ENCODE data around the gene SLC34A1.

Gene SLC34A1

GRCh38 chr5:177389241-177390169 is 5.3 kb downstream of the SLC34A1 start:
- peak in 4 of 5 donors; percentile 25 to 79 (median 38) for DNase-seq

DNA sequence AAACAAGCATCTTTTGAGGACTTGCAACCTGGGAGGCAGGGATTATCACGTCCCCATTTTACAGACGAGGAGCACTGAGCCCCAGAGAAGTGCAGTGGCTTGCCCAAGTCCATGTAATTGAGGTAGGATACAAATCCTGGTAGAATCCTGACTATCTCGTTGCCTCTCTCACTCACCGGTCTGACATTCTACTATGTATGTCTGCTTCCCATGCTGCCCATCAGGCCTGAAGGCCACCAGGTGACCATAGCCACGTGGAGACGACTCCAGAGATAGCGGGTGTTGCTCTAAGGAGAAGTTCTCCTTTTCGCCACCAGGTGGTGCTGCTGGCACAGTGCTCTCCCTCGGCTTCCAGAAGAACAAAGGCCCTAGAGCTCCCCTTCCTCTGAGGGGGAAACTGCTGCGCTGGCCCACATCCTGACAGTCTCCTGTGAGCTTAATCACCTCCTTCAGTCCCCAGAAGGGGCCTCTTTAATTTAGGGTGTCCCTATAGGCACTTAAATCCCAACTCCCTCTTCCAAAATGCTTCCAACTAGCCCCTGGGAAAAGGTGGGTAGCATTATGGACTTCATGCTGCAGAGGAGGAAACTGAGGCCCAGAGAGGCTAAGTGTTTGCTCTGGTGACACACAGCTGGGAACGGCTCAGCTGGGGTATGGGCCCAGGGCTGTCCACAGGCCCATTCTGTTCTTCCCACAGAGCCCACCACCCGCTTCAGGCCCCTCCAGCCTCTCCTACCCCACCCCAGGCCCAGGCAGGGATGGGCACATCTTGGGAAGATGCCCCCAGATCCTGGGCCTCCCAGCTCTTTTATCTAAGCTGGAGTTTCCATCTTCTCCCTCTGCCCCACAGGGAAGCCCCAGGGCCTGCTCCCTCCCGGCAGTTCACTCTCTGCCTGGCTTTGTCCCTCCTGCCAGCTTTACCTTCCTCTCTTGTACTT is 6.4 kb downstream of the SLC34A1 start:
- peak; percentile 64 to 87 (median 79) for DNase-seq

- DNase-seq, result no peak
These were observed 8.5 kb downstream of the SLC34A1 start for GRCh38 chr5:177392765-177393164.

GRCh38 chr5:177393206-177393765 is 9.1 kb downstream of the SLC34A1 start:
- no peak for DNase-seq

DNA sequence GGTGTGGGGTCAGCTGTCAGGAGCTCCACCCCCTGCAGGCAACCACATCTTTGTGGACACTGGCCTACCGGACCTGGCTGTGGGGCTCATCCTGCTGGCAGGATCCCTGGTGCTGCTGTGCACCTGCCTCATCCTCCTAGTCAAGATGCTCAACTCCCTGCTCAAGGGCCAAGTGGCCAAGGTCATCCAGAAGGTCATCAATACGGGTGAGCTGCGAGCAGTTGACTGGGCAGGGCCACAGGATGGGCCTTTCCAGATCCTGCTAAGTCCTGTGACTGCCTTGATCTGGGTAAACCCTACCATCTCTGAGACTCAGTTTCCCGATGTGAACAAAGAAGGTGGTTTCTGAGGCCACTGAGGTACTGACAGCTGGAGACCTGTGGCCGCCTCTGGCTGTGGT is 9.8 kb downstream of the SLC34A1 start:
- DNase-seq, result no peak

- no peak for DNase-seq
These were observed 11.8 kb downstream of the SLC34A1 start for GRCh38 chr5:177396078-177396477.

DNA sequence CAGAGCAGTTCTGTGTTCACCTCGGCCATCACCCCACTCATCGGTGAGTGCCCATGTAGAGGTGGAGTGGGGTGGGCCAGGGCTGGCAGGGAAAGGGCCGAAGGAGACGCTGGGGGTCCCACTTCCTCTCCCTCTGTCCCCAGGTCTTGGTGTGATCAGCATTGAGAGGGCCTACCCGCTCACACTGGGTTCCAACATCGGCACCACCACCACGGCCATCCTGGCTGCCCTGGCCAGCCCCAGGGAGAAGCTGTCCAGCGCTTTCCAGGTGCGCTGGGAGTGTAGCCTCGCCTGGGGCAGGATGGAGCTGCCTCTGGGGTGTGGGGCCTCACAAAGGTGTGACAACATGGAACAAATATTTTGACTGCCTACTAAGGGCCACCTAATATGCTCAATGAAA is 12.6 kb downstream of the SLC34A1 start:
- no peak for DNase-seq

DNA sequence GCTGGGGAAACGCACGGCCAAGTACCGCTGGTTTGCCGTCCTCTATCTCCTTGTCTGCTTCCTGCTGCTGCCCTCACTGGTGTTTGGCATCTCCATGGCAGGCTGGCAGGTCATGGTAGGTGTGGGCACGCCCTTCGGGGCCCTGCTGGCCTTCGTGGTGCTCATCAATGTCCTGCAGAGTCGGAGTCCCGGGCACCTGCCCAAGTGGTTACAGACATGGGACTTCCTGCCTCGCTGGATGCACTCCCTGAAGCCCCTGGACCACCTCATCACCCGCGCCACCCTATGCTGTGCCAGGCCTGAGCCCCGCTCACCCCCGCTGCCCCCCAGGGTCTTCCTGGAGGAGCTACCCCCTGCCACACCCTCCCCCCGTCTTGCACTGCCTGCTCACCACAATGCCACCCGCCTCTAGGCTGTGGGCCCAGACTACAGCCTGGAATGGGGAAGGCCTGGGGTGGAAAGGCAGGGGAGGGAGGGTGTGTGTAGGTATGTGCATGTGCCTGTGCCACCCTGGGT is 13.7 kb downstream of the SLC34A1 start:
- DNase-seq, result no peak

DNA sequence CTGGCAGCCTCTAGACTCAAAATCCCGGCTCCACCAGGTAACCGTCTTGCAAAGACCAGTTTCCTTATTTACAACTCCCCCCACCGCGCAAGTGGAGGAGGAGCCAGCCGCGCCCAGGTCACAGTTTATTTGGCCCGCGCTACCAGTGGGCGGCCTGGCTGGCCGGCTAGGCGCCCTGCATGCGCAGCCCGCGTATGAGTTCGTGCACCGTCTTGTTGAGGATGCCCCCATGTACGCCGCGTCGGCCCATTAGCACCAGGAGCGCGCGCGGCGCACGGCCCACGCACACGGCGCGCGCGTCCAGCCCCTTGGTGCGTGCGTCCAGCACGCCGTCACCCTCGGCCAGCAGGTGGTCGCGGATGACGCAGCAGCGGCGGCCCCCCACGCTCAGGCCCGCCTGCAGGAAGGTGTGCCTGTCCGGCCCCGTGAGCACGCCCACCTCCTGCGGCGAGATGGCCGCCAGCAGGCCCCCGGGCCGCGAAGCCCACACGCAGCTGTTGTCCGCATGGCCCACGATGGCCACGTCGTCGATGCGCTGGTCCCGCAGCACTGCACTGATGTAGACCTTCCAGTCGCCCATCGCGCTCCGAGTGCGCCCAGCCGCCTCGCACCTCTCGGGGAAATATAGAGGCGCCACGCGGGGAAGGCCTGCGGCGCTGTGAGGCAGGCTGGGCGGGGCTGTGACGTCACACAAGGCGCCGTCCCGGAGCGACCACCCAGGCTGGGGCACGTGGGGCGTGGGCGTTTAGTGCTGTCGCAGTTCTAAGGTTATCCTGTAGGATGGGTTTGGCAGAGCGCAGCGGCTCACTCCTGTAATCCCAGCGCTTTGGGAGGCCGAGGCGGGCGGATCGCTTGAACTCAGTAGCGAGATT is 16.0 kb downstream of the SLC34A1 start, which contains the start of gene PFN3:
TSS of gene PFN3 (minus strand) at position 665 of the 872 bp plus-strand sequence. CDS start at position 580, 85 bp downstream.
- DNase-seq, result no peak

DNA sequence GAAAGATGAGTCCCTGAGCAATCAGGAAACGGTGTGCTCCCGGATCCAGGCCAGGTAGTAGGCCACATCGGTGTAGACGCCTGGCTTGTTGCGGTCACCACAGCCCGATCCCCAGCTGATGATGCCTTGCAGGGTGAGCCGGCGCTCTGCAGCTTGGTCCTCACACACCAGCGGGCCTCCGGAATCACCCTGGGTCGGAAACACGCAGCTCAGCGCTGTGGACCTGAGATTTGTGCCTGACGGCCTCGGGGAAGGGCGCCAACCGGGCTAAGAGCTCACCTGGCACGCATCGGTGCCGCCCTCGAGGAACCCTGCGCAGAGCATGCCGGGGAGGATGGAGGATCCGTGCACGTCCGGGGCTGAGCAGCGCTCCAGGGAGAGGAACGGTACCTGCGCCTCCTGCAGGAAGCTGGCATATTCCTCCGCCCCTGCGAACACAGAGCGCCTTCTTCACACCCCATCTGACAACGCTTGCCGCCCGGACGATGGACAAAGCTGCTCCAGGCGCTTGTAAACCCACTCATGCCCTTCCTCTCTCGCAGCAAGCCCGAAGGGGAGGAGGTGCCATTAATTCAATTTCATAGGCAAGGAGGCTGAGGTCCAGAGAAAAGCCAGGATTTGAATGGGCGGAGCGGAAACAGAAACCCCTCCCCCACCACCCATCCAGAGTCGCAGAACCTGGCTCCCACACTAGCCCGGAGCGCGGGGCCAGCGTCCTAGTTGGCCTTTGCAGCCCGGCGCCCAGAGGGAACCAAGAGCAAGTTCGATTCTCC is 18.2 kb downstream of the SLC34A1 start:
- peak; percentile 41 to 68 (median 58) for DNase-seq

DNA sequence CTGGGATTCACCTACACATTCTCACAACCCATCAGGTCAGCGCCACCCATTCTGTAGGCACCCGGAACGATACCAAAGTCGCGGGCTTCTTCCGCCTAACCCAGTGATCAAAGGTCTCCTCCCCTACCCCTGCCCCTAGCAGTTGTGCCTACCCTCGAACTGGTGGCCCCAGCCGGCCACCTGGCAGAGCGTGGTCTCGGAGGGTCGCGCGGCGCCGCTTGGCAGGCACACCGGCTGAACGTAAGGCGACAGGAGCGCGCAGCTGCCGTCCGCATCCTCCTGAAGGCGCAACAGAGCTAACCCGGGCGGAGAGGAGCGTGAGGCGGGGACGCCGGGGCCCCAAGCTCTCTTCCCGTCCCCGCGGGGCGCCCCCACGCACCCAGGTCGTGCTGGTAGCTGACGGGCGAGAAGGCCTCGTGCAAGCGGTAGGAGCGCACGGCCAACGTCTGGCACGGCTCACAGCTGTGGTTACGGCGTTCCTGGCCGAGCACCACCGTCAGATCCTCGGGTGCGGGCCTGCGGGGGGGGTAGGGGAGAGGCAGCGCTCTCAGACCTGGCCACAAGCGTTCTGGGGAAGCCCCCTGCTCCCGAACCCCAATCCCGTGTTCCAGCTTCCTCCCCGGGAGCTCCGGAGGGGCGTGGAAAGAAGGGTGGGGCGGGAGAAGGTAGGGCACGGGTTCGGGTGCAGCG is 19.0 kb downstream of the SLC34A1 start:
- DNase-seq, result peak; percentile 45 to 64 (median 51)

- peak; percentile 75 to 86 (median 80) for DNase-seq
These were observed 19.8 kb downstream of the SLC34A1 start for GRCh38 chr5:177403792-177404640.

DNA sequence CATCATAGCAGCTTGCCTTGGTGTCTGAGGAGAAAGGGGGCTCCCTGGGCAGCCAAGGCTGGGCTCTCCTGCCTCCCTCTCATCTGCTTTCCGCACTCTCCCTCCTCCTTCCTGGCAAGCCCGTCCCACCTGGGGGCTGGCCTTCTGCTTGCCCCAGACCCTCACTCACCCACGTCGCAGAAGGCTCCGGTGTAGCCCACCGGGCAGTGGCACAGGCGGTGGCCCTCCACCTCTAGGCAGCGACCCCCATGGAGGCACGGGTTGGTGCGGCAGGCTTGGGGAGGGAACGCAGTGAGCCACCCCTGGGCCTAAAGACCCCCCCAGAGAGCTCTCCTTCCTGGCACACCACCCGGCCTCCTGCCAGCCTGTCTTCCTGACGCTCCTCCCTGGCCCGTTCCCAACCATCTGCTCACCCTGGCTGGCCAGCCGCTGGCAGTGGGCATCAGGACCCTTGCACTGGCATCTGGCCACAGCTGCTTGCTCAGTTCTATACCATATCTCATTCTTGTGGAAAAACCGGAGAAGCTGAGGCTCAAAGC is 20.5 kb downstream of the SLC34A1 start:
- DNase-seq, result no peak

DNA sequence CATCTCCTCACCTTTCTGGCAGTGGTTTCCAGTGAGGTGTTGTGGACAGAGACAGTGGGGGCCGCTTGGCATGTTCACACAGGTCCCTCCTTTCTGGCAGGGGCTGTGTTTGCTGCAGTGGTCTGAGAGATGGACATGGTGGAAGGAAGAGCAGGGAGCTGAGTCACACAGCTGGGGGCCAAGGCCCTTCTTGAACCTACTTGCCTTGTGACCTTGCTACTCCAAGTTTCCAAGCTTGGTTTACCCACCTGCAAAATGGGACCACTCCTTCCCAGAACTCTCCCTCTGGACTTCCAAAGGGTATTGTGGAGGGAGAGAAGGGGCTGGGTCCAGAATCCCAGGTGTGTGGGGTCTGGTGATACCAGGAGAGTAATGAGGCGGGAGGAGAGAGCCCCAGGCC is 21.1 kb downstream of the SLC34A1 start:
- no peak for DNase-seq

DNA sequence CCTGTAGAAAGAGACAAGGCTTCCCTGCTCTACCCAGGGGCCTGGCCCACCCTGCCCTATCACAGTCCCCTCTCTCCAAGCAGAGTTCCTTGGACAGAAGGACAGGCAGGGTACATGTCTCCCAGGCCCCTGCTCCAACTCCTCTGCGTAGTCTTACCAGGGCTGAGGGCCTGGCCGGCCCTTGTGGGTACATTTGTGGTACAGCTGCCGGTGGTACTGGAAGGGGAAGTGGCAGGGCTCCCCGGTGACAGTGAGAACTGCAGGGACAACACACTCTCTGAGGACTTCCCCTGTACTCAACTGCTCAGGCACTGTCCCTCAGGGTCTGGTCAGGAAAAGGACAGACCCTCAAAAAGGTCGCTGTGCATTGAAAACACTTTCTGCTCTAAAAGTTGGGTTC is 21.6 kb downstream of the SLC34A1 start:
- DNase-seq, result no peak

- no peak for DNase-seq
These were observed 25.0 kb downstream of the SLC34A1 start, which contains the start of gene F12 for GRCh38 chr5:177409043-177409801. Gene F12, minus strand, starts transcription at chr5:177409564. Its CDS starts 37 bp downstream, at chr5:177409527.

GRCh38 chr5:177410575-177410974 is 26.3 kb downstream of the SLC34A1 start:
- peak in 1 of 5 donors; percentile 35 for DNase-seq
